ENCODE results near the gene NACC2.

The NACC2 gene

DNA sequence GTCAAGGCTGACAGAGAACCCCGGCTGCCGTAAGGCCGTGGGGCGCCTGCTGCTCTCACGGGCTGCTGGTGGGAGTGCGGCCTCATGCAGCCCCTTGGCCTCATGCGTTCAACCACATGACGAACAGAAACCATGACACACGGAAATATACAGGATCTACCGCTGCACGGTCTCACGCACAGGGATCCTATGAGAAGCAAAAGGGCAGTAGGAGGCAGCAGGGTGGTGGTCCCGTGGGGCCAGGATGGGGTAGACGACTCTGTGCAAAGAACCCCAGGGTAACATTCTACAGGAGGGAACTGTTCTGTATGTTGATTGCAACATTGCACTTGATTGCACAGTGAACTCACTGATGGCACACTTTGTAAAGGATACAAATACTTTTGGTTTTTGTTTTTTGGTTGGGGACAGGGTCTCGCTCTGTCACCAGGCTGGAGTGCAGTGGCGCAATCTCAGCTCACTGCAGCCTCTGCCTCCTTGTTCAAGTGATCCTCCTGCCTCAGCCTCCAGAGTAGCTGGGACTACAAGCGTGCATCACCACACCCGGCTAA is 51.6 kb downstream of the NACC2 start:
- no peaks in the 10 kb centered on the region for H3K9me3 ChIP-seq (ENCODE audit: control insufficient read depth, insufficient read depth, low read depth, low read length)
- H3K4me1 ChIP-seq (ENCODE audit: control insufficient read depth, insufficient read depth, low read length), result no peaks in the 10 kb centered on the region
- no peak for TF ChIP-seq REST (tag by site-specific recombination; IDR thresholded peaks at IDR 0.05)
- no peak overlapping the region for H3K27ac ChIP-seq (ENCODE audit: extremely low read depth, low read depth, low read length)
- no peak overlapping the region for H3K4me3 ChIP-seq (ENCODE audit: low read depth, low read length)
- ChIA-PET POLR2A (no interaction called here), CTCF (no interaction called here)
- peaks cover 0 to 65% of the 10 kb centered on the region in 2 experiments; a peak in 2 of 3 replicates for H3K36me3 ChIP-seq (ENCODE audit: control insufficient read depth in 2 of 2, insufficient read depth in 1 of 2, low read length in 2 of 2)

DNA sequence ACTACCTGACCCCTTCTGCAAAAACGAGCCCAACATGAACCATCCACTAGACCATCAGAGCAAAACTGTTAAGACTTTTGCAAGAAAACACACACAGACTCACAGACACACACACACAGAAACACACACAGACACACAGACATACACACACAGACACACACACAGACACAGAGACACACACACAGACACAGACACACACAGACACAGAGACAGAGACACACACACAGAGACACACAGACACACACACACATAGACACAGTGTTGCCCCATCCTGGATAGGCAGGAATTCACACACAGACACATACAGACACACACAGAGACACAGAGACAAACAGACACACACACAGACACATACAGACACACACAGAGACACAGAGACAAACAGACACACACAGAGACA is 52.5 kb downstream of the NACC2 start:
- Histone ChIP-seq H3K9me3 (ENCODE audit: control insufficient read depth, insufficient read depth, low read depth, low read length) (no peaks in the 10 kb centered on the region), H3K4me1 (ENCODE audit: control insufficient read depth, insufficient read depth, low read length) (no peaks in the 10 kb centered on the region), H3K36me3 (ENCODE audit: control insufficient read depth in 2 of 2, insufficient read depth in 1 of 2, low read length in 2 of 2) (peaks cover 0 to 60% of the 10 kb centered on the region in 2 experiments; a peak in 2 of 3 replicates), H3K4me3 (ENCODE audit: low read depth, low read length) (no peak overlapping the region), H3K27ac (ENCODE audit: extremely low read depth, low read depth, low read length) (no peak overlapping the region)
- POLR2A ChIA-PET, result no interaction called here
- CTCF ChIA-PET, result no interaction called here
- TF ChIP-seq ZNF341 (tag by site-specific recombination; IDR thresholded peaks at IDR 0.05; ENCODE audit: low read depth) (no peak), ZNF394 (tag by site-specific recombination; IDR thresholded peaks at IDR 0.05; ENCODE audit: borderline replicate concordance) (no peak), SALL2 (tag by site-specific recombination; IDR thresholded peaks at IDR 0.05; ENCODE audit: borderline replicate concordance) (no peak), ZNF362 (tag by site-specific recombination; IDR thresholded peaks at IDR 0.05) (no peak), ZNF48 (tag by site-specific recombination; IDR thresholded peaks at IDR 0.05) (0 out of 2 replicates have a peak, but pooled peaks have one; percentile 20), PATZ1 (tag by site-specific recombination; IDR thresholded peaks at IDR 0.05) (no peak), ZNF555 (tag by site-specific recombination; conservative IDR thresholded peaks at IDR 0.05) (no peak), ZBTB1 (tag by site-specific recombination; IDR thresholded peaks at IDR 0.05) (no peak), ZNF776 (tag by site-specific recombination; IDR thresholded peaks at IDR 0.05; ENCODE audit: borderline replicate concordance) (no peak), ZNF157 (tag by site-specific recombination; IDR thresholded peaks at IDR 0.05) (no peak), ZNF324 (tag by site-specific recombination; IDR thresholded peaks at IDR 0.05) (no peak), ZNF214 (tag by site-specific recombination; IDR thresholded peaks at IDR 0.05; ENCODE audit: borderline replicate concordance) (no peak), ZNF311 (tag by site-specific recombination; IDR thresholded peaks at IDR 0.05; ENCODE audit: borderline replicate concordance) (peak; percentile 80; the same call in 1 of the 2 replicates), ZFP41 (tag by site-specific recombination; IDR thresholded peaks at IDR 0.05; ENCODE audit: borderline replicate concordance) (no peak), SCRT1 (tag by site-specific recombination; IDR thresholded peaks at IDR 0.05; ENCODE audit: borderline replicate concordance) (no peak), ZNF274 (IDR thresholded peaks at IDR 0.05; ENCODE audit: low read length) (no peak), ZNF274 (tag by site-specific recombination; IDR thresholded peaks at IDR 0.05; ENCODE audit: borderline replicate concordance) (peak; percentile 59; the same call in 1 of the 2 replicates), ZNF148 (tag by site-specific recombination; IDR thresholded peaks at IDR 0.05; ENCODE audit: borderline replicate concordance) (0 out of 2 replicates have a peak, but pooled peaks have one; percentile 41), ZNF768 (tag by site-specific recombination; IDR thresholded peaks at IDR 0.05) (peak; percentile 3; the same call in 1 of the 2 replicates), ZNF366 (tag by site-specific recombination; conservative IDR thresholded peaks at IDR 0.05) (no peak)
- TF ChIP-seq, protein P1, sequence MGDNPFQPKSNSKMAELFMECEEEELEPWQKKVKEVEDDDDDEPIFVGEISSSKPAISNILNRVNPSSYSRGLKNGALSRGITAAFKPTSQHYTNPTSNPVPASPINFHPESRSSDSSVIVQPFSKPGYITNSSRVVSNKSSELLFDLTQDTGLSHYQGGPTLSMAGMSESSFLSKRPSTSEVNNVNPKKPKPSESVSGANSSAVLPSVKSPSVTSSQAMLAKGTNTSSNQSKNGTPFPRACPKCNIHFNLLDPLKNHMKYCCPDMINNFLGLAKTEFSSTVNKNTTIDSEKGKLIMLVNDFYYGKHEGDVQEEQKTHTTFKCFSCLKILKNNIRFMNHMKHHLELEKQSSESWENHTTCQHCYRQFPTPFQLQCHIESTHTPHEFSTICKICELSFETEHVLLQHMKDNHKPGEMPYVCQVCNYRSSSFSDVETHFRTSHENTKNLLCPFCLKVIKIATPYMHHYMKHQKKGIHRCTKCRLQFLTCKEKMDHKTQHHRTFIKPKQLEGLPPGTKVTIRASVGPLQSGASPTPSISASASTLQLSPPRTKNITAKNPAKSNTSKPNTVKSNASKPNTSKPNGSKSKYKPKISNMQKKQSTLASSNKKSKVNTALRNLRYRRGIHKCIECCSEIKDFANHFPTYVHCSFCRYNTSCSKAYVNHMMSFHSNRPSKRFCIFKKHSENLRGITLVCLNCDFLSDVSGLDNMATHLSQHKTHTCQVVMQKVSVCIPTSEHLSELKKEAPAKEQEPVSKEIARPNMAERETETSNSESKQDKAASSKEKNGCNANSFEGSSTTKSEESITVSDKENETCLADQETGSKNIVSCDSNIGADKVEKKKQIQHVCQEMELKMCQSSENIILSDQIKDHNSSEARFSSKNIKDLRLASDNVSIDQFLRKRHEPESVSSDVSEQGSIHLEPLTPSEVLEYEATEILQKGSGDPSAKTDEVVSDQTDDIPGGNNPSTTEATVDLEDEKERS (tag by site-specific recombination; IDR thresholded peaks at IDR 0.05), result no peak

Data from HEK293 (cell line).